Endothelial cell of umbilical vein (primary cell): ENCODE measurements around the gene TRMO.

Experiments
- CTCF ChIP-seq, 2 donors: IDR thresholded peaks; 1 replicate in 1 of 2; 2 replicates in 1 of 2; pipeline ENCODE4 v1.5.1; 2011; ENCODE audit warnings: low read length in 2 of 2, mild to moderate bottlenecking in 2 of 2, moderate library complexity in 2 of 2, control low read depth in 1 of 2, inconsistent platforms in 1 of 2, low read depth in 1 of 2; ENCODE audit not compliant: insufficient read depth in 1 of 2; ENCODE audit errors: extremely low read depth in 1 of 2
- POLR2AphosphoS5 ChIP-seq: IDR thresholded peaks from 2 replicates; pipeline ENCODE4 v1.6.1; 2012; ENCODE audit warnings: low read depth, mild to moderate bottlenecking, control low read depth, low read length, moderate library complexity; ENCODE audit not compliant: insufficient read depth

GRCh38 chr9:97921959-97922724 lies at the start of gene TRMO:
- TF ChIP-seq POLR2AphosphoS5 (peak; percentile 80), CTCF (IDR thresholded peaks at IDR 0.05; ENCODE audit: extremely low read depth in 1 of 2, insufficient read depth in 1 of 2, low read depth in 1 of 2, low read length in 2 of 2) (peak; percentile 61 to 76)
